Epithelial cell of proximal tubule (primary cell): ENCODE results near the gene MRAP2. TPM values are rescaled to one million over a fixed set of nuclear protein-coding genes. Genes with fewer than 3 reads are reported as not detected.
"Not testable (repeated sequence)": the region's sequence is repeated elsewhere in the genome, so short reads cannot be mapped to it uniquely, and the experiment has no call there.

Experiments used
- DNase-seq: peaks from one replicate; pipeline ENCODE4 v3.0.0-alpha.2; 2011; ENCODE audit warnings: low read depth
- H3K4me3 ChIP-seq: 2 replicates; pipeline ENCODE4 v1.5.1; 2011; ENCODE audit warnings: low read depth, mild to moderate bottlenecking, low read length
- CTCF ChIP-seq: conservative IDR thresholded peaks from 2 replicates; pipeline ENCODE4 v1.5.1; 2012; ENCODE audit warnings: low read depth, mild to moderate bottlenecking, low read length
- total RNA-seq: library from RNA; depleted of rRNA; stranded (reverse); fragments of >200 nt; gene quantifications from 2 replicates; pipeline ENCODE4 v1.2.3, GENCODE V29; 2015

Gene MRAP2
- total RNA-seq, 1 donor from 2014 or later, result 0.17 TPM

GRCh38 chr6:84059082-84059481, 25.5 kb downstream of the MRAP2 start:
- H3K4me3 ChIP-seq, result no peak overlapping the region
- DNase-seq, result no peak
- TF ChIP-seq CTCF, result no peak

GRCh38 chr6:84061174-84061573, 27.6 kb downstream of the MRAP2 start:
- DNase-seq, result no peak
- no peak for TF ChIP-seq CTCF
- H3K4me3 ChIP-seq, result no peak overlapping the region

GRCh38 chr6:84061613-84062398, 28.2 kb downstream of the MRAP2 start:
- H3K4me3 ChIP-seq, result no peak overlapping the region
- DNase-seq, result no peak
- TF ChIP-seq CTCF, result no peak

GRCh38 chr6:84062519-84063154, 29.1 kb downstream of the MRAP2 start:
- TF ChIP-seq CTCF, result no peak
- no peak overlapping the region for H3K4me3 ChIP-seq
- no peak for DNase-seq

GRCh38 chr6:84065693-84066290, 32.2 kb downstream of the MRAP2 start:
- no peak overlapping the region for H3K4me3 ChIP-seq
- DNase-seq, result no peak
- TF ChIP-seq CTCF, result no peak

GRCh38 chr6:84066536-84066935, 33.0 kb downstream of the MRAP2 start:
- no peak overlapping the region for H3K4me3 ChIP-seq
- DNase-seq, result no peak

GRCh38 chr6:84068873-84069272, 35.3 kb downstream of the MRAP2 start:
- not testable (repeated sequence) for DNase-seq

More at GRCh38 chr6:84066536-84066935, 33.0 kb downstream of the MRAP2 start:
- TF ChIP-seq CTCF, result no peak

More at GRCh38 chr6:84068873-84069272, 35.3 kb downstream of the MRAP2 start:
- H3K4me3 ChIP-seq, result not testable (repeated sequence)
